Mesothelial cell of epicardium (in vitro differentiated cells): ENCODE measurements around the gene DRC3. TPM values are rescaled to one million over a fixed set of nuclear protein-coding genes. Genes with fewer than 3 reads are reported as not detected.

Experiments
- DNase-seq, 2 experiments: peaks; one replicate each; pipeline ENCODE4 v3.0.0; 2021; ENCODE audit warnings: low spot score in 2 of 2; ENCODE audit not compliant: unreplicated experiment in 2 of 2
- H3K27ac Mint-ChIP-seq: 2 replicates; pipeline ENCODE4 v1.8.0; 2021; ENCODE audit warnings: mixed read lengths
- H3K27me3 Mint-ChIP-seq: 2 replicates; pipeline ENCODE4 v1.8.0; 2021; ENCODE audit warnings: low read depth, mixed read lengths
- H3K36me3 Mint-ChIP-seq: 2 replicates; pipeline ENCODE4 v1.8.0; 2021; ENCODE audit warnings: mixed read lengths
- H3K4me1 Mint-ChIP-seq: 2 replicates; pipeline ENCODE4 v1.8.0; 2021; ENCODE audit warnings: mixed read lengths
- H3K4me3 Mint-ChIP-seq: 2 replicates; pipeline ENCODE4 v1.8.0; 2021; ENCODE audit warnings: mild to moderate bottlenecking, moderate library complexity, mixed read lengths
- H3K9me3 Mint-ChIP-seq: 2 replicates; pipeline ENCODE4 v1.8.0; 2021; ENCODE audit warnings: mixed read lengths
- CTCF ChIP-seq: fragments of 200-600 bp; sonication (generic); IDR thresholded peaks from one replicate; pipeline ENCODE4 v1.5.0; 2021; ENCODE audit warnings: antibody characterized with exemption; ENCODE audit not compliant: unreplicated experiment
- total RNA-seq: library from RNA; stranded (reverse); gene quantifications from 3 replicates; pipeline ENCODE4 v1.2.1, GENCODE V29; 2021

DRC3 gene
- total RNA-seq, 1 donor from 2014 or later = 3.2 TPM

- no peak for DNase-seq
- Mint-ChIP-seq H3K4me1 (peaks cover 85% of the 10 kb centered on the region), H3K27ac (peak overlapping the region; percentile 81)
Observed at GRCh38 chr17:17934214-17934613, 38.4 kb upstream of the DRC3 start.

DNA sequence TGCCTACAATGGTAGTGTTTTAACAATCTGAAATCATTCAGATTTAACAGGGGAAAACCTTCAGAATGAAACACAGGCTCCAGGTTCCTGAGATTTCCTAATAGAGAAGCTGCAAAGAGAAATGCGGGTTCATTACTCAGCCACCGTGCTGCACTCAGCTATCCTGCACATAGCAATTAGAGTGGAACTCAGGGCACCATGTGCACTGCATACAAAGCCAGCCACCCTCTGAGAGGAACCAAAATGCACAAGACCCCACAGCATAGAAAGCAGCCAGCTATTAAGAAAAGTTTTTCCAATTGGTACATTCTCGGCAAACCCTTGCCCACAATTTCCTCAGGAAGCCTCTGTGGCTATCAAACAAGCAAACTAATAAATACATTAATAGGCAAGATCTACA is 37.9 kb upstream of the DRC3 start:
- Mint-ChIP-seq H3K27ac (peak overlapping the region; percentile 92), H3K9me3 (no peaks in the 10 kb centered on the region), H3K27me3 (no peaks in the 10 kb centered on the region), H3K36me3 (no peaks in the 10 kb centered on the region), H3K4me3 (no peak overlapping the region), H3K4me1 (peaks cover 85% of the 10 kb centered on the region)
- no peak for TF ChIP-seq CTCF
- no peak for DNase-seq

More at GRCh38 chr17:17934214-17934613, 38.4 kb upstream of the DRC3 start:
- no peak for TF ChIP-seq CTCF
- H3K9me3 Mint-ChIP-seq = no peaks in the 10 kb centered on the region
- H3K36me3 Mint-ChIP-seq = no peaks in the 10 kb centered on the region
- H3K4me3 Mint-ChIP-seq = no peak overlapping the region
- H3K27me3 Mint-ChIP-seq = no peaks in the 10 kb centered on the region

- H3K27me3 Mint-ChIP-seq = no peaks in the 10 kb centered on the region
- no peaks in the 10 kb centered on the region for H3K9me3 Mint-ChIP-seq
- H3K27ac Mint-ChIP-seq = peak overlapping the region; percentile 92
- no peaks in the 10 kb centered on the region for H3K36me3 Mint-ChIP-seq
- TF ChIP-seq CTCF = no peak
- no peak for DNase-seq
- H3K4me1 Mint-ChIP-seq = peaks cover 83% of the 10 kb centered on the region
- no peak overlapping the region for H3K4me3 Mint-ChIP-seq
Observed at GRCh38 chr17:17935321-17936271, 37.1 kb upstream of the DRC3 start.

DNA sequence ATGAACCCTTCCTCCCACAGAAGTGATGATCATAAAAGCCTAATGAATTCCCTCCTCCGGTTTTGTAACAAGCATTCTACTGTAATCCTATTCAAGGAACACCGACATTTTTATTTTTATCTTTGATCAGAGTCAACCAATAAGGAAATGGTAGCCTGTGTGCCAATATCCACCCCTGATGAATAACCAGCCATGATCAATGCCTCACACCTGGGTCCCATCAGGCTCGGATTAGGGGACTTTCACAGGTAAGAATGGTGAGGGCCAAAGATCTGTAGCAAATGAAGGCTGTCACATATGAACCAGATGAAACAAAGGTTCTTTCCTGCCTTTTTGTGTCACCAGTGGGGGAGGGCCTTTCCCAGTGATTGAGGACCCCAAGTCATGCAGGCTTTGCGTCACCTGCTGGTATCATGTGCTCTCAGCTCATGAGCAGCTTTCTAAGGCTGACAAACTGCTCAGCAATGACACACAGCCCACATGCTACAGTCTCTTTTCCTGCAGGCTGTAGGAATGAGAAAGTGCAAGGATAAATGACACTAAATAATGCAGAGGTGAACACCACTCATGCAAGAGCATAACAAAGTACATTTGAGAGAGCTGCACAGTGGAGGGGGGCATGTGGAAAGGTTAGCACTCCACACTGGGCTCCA is 35.3 kb upstream of the DRC3 start:
- TF ChIP-seq CTCF = no peak
- no peaks in the 10 kb centered on the region for H3K9me3 Mint-ChIP-seq
- H3K27ac Mint-ChIP-seq = peak overlapping the region; percentile 99
- H3K27me3 Mint-ChIP-seq = no peaks in the 10 kb centered on the region
- DNase-seq = no peak
- H3K4me1 Mint-ChIP-seq = peaks cover 88% of the 10 kb centered on the region
- H3K4me3 Mint-ChIP-seq = no peak overlapping the region
- no peaks in the 10 kb centered on the region for H3K36me3 Mint-ChIP-seq

DNA sequence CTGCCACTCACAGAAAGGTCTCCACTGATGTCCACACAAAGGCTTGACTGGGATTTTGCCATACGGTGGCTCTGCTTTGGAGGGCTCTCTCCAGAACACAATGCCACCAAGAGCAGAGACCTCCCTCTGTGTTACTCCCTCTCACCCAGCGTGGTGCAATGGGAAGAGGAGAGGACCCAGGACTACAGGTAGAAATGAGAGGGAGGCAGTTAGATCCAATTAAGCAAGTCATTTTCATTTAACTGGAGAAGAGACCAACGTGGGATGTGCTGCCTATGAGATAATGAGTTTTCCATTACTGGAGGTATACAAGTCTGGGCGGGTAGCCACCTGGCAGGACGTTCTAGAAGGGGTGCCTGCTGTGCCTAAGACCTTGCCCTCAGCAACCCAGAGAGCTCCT is 34.7 kb upstream of the DRC3 start:
- Mint-ChIP-seq H3K27ac (peak overlapping the region; percentile 99), H3K4me1 (peaks cover 89% of the 10 kb centered on the region), H3K36me3 (no peaks in the 10 kb centered on the region), H3K4me3 (no peak overlapping the region), H3K27me3 (no peaks in the 10 kb centered on the region), H3K9me3 (no peaks in the 10 kb centered on the region)
- TF ChIP-seq CTCF = no peak
- no peak for DNase-seq
